ENCODE results near the gene SETD1B.

The SETD1B gene

GRCh38 chr12:121810234-121810817, 6.5 kb downstream of the SETD1B start:
- no peak for DNase-seq

- no peak for DNase-seq
Measured at GRCh38 chr12:121810833-121811433, 7.1 kb downstream of the SETD1B start.

GRCh38 chr12:121811434-121812319, 7.9 kb downstream of the SETD1B start:
- peak; percentile 58 to 75 for DNase-seq

GRCh38 chr12:121812320-121812871, 8.6 kb downstream of the SETD1B start:
- DNase-seq: no peak

GRCh38 chr12:121812921-121813896, 9.4 kb downstream of the SETD1B start:
- no peak for DNase-seq

GRCh38 chr12:121813951-121814350, 10.1 kb downstream of the SETD1B start:
- no peak for DNase-seq

GRCh38 chr12:121814429-121815119, 10.8 kb downstream of the SETD1B start:
- DNase-seq: no peak

- DNase-seq: no peak
Measured at GRCh38 chr12:121815263-121815662, 11.5 kb downstream of the SETD1B start.

- DNase-seq: no peak
Measured at GRCh38 chr12:121816925-121817647, 13.3 kb downstream of the SETD1B start.

GRCh38 chr12:121817648-121818043, 13.8 kb downstream of the SETD1B start:
- no peak for DNase-seq

GRCh38 chr12:121819212-121819949, 15.6 kb downstream of the SETD1B start:
- DNase-seq: no peak

GRCh38 chr12:121820056-121820455, 16.2 kb downstream of the SETD1B start:
- DNase-seq: no peak

GRCh38 chr12:121822393-121823100, 18.7 kb downstream of the SETD1B start:
- DNase-seq: no peak

- DNase-seq: no peak
Measured at GRCh38 chr12:121823101-121823726, 19.4 kb downstream of the SETD1B start.

GRCh38 chr12:121823727-121824115, 19.9 kb downstream of the SETD1B start:
- no peak for DNase-seq

GRCh38 chr12:121825041-121825523, 21.3 kb downstream of the SETD1B start:
- DNase-seq: no peak

- DNase-seq: no peak
Measured at GRCh38 chr12:121826318-121827150, 22.7 kb downstream of the SETD1B start.
